K562 (cell line): ENCODE results near the gene HDAC2. TPM values are rescaled to one million over a fixed set of nuclear protein-coding genes. Genes with fewer than 3 reads are reported as not detected.

Experiments
- CBFA2T2 ChIP-seq: fragments of 450-650 bp; conservative IDR thresholded peaks from 2 replicates; pipeline ENCODE4 v1.6.1; 2017; ENCODE audit warnings: mild to moderate bottlenecking
- DNMT1 ChIP-seq: fragments of 450-650 bp; IDR thresholded peaks from 2 replicates; pipeline ENCODE4 v1.6.1; 2016; ENCODE audit warnings: antibody characterized with exemption, mild to moderate bottlenecking
- KAT2B ChIP-seq: IDR thresholded peaks from one replicate; pipeline ENCODE4 v1.6.1; 2012; ENCODE audit warnings: low read depth, mild to moderate bottlenecking, control low read depth, inconsistent platforms, low read length, moderate library complexity
- MTF1 ChIP-seq: fragments of 250-450 bp; sonication (Bioruptor Pico); IDR thresholded peaks from 2 replicates; pipeline ENCODE4 v1.9.0; 2021; ENCODE audit warnings: moderate library complexity, mild to moderate bottlenecking, inconsistent platforms, borderline replicate concordance
- NEUROD1 ChIP-seq: fragments of 150-350 bp; IDR thresholded peaks from 2 replicates; pipeline ENCODE4 v1.6.1; 2014; ENCODE audit warnings: borderline replicate concordance, low read length, low read depth; ENCODE audit not compliant: partially characterized antibody
- TCF7 ChIP-seq: sonication (generic); IDR thresholded peaks from 2 replicates; pipeline ENCODE4 v1.6.1; 2016; ENCODE audit warnings: antibody characterized with exemption, borderline replicate concordance
- ZNF764 ChIP-seq: fragments of 250-450 bp; sonication (Bioruptor Pico); IDR thresholded peaks from 2 replicates; pipeline ENCODE4 v1.4.0; 2020; ENCODE audit warnings: low read depth, mild to moderate bottlenecking, moderate library complexity
- polyA plus RNA-seq, 8 experiments: library from polyadenylated mRNA; depleted of rRNA in 4 of 8; stranded (reverse) in 5 of 8; unstranded in 3 of 8; fragments of >200 nt; fragmentation: Nextera tagmentation in 2 of 8; fragmentation: Illumina TruSeq in 1 of 8; extraction: Ambion mirVana in 2 of 8; extraction: Trizol in 1 of 8; gene quantifications; 2 replicates each; pipeline versions ENCODE4 v1.2.1 to v1.2.3, GENCODE V29; 2011 to 2014; ENCODE audit warnings: inconsistent platforms in 1 of 8, missing spikeins in 1 of 8
- total RNA-seq, 7 experiments: library from RNA; depleted of rRNA in 6 of 7; stranded (reverse); fragments of >200 nt in 6 of 7; fragmentation: Illumina TruSeq in 2 of 7; extraction: Trizol in 2 of 7; gene quantifications; 2 replicates each; pipeline versions ENCODE4 v1.2.1 to v1.2.3, GENCODE V29; 2011 to 2021; ENCODE audit warnings: low replicate concordance in 1 of 7
- TF ChIP-seq, protein P1 (sequence below): fragments of 200-600 bp; sonication (generic); IDR thresholded peaks from one replicate; pipeline ENCODE4 v1.6.1; 2012; ENCODE audit warnings: mild to moderate bottlenecking, low read depth, low read length, inconsistent platforms

The HDAC2 gene
- total and polyA plus RNA-seq, 9 of the 15 experiments (the other 6 are each of a cell fraction or from before 2014, with no cell fraction given), result 67.0 to 277 (median 151) TPM

DNA sequence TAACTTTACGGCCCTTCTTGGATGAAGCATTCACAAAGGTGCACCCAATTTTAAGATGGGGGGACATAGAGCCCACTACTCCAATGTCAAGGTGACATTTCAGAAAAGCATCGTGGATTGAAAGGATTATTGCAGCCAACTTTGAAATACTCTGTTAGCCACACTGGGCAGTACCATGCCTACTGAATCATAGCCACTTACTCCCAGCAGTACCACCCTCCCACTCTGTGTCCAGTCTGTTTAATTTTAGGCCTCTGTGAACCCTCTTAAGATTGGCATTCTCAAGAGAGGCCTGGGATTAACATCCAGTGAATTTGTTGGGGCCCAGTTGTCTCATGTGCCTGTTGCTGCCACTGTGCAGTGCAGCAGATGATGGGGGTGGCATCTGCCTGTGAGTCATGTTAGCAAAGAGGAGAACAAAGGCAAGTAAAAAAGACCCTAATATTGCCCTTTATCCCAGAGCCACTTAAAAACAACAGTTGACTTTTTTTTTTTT is 11.2 kb upstream of the HDAC2 start (continued):
- TF ChIP-seq, protein P1, sequence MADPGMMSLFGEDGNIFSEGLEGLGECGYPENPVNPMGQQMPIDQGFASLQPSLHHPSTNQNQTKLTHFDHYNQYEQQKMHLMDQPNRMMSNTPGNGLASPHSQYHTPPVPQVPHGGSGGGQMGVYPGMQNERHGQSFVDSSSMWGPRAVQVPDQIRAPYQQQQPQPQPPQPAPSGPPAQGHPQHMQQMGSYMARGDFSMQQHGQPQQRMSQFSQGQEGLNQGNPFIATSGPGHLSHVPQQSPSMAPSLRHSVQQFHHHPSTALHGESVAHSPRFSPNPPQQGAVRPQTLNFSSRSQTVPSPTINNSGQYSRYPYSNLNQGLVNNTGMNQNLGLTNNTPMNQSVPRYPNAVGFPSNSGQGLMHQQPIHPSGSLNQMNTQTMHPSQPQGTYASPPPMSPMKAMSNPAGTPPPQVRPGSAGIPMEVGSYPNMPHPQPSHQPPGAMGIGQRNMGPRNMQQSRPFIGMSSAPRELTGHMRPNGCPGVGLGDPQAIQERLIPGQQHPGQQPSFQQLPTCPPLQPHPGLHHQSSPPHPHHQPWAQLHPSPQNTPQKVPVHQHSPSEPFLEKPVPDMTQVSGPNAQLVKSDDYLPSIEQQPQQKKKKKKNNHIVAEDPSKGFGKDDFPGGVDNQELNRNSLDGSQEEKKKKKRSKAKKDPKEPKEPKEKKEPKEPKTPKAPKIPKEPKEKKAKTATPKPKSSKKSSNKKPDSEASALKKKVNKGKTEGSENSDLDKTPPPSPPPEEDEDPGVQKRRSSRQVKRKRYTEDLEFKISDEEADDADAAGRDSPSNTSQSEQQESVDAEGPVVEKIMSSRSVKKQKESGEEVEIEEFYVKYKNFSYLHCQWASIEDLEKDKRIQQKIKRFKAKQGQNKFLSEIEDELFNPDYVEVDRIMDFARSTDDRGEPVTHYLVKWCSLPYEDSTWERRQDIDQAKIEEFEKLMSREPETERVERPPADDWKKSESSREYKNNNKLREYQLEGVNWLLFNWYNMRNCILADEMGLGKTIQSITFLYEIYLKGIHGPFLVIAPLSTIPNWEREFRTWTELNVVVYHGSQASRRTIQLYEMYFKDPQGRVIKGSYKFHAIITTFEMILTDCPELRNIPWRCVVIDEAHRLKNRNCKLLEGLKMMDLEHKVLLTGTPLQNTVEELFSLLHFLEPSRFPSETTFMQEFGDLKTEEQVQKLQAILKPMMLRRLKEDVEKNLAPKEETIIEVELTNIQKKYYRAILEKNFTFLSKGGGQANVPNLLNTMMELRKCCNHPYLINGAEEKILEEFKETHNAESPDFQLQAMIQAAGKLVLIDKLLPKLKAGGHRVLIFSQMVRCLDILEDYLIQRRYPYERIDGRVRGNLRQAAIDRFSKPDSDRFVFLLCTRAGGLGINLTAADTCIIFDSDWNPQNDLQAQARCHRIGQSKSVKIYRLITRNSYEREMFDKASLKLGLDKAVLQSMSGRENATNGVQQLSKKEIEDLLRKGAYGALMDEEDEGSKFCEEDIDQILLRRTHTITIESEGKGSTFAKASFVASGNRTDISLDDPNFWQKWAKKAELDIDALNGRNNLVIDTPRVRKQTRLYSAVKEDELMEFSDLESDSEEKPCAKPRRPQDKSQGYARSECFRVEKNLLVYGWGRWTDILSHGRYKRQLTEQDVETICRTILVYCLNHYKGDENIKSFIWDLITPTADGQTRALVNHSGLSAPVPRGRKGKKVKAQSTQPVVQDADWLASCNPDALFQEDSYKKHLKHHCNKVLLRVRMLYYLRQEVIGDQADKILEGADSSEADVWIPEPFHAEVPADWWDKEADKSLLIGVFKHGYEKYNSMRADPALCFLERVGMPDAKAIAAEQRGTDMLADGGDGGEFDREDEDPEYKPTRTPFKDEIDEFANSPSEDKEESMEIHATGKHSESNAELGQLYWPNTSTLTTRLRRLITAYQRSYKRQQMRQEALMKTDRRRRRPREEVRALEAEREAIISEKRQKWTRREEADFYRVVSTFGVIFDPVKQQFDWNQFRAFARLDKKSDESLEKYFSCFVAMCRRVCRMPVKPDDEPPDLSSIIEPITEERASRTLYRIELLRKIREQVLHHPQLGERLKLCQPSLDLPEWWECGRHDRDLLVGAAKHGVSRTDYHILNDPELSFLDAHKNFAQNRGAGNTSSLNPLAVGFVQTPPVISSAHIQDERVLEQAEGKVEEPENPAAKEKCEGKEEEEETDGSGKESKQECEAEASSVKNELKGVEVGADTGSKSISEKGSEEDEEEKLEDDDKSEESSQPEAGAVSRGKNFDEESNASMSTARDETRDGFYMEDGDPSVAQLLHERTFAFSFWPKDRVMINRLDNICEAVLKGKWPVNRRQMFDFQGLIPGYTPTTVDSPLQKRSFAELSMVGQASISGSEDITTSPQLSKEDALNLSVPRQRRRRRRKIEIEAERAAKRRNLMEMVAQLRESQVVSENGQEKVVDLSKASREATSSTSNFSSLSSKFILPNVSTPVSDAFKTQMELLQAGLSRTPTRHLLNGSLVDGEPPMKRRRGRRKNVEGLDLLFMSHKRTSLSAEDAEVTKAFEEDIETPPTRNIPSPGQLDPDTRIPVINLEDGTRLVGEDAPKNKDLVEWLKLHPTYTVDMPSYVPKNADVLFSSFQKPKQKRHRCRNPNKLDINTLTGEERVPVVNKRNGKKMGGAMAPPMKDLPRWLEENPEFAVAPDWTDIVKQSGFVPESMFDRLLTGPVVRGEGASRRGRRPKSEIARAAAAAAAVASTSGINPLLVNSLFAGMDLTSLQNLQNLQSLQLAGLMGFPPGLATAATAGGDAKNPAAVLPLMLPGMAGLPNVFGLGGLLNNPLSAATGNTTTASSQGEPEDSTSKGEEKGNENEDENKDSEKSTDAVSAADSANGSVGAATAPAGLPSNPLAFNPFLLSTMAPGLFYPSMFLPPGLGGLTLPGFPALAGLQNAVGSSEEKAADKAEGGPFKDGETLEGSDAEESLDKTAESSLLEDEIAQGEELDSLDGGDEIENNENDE, result no peak
- no peak for TF ChIP-seq NEUROD1
- no peak for TF ChIP-seq CBFA2T2
- no peak for TF ChIP-seq ZNF764 (CRISPR knock-in tag)
- no peak for TF ChIP-seq KAT2B
- TF ChIP-seq MTF1 (CRISPR knock-in tag), result no peak
- TF ChIP-seq TCF7, result no peak
- TF ChIP-seq DNMT1, result no peak
